ENCODE measurements around the gene PPARG. TPM values are rescaled to one million over a fixed set of nuclear protein-coding genes. Genes with fewer than 3 reads are reported as not detected.

The PPARG gene
- total RNA-seq, 1 donor from 2014 or later, result 14.7 TPM

DNA sequence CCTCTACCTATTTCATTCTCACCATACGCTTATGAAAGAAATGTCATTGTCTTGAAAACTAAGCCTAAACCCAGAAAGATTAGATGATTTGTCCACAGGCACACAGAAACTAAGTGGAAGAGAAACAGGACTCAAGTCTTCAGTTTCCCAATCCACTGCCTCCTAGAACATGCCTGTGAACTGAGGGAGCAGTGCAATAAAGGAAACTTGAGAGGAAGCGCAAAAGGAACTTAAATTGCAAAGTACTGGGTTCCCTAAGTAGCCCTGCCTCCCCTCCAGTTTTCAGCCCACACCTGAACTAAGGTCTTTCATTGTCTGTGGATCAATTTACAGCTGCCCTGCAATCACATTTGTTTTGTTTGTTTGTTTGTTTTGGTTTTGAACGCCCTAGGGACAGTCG lies 138.7 kb downstream of the PPARG start:
- no peak for DNase-seq (ENCODE audit: low read depth)
- TF ChIP-seq, protein P1, sequence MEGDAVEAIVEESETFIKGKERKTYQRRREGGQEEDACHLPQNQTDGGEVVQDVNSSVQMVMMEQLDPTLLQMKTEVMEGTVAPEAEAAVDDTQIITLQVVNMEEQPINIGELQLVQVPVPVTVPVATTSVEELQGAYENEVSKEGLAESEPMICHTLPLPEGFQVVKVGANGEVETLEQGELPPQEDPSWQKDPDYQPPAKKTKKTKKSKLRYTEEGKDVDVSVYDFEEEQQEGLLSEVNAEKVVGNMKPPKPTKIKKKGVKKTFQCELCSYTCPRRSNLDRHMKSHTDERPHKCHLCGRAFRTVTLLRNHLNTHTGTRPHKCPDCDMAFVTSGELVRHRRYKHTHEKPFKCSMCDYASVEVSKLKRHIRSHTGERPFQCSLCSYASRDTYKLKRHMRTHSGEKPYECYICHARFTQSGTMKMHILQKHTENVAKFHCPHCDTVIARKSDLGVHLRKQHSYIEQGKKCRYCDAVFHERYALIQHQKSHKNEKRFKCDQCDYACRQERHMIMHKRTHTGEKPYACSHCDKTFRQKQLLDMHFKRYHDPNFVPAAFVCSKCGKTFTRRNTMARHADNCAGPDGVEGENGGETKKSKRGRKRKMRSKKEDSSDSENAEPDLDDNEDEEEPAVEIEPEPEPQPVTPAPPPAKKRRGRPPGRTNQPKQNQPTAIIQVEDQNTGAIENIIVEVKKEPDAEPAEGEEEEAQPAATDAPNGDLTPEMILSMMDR (conservative IDR thresholded peaks at IDR 0.05; ENCODE audit: low read depth, low read length), result no peak
- no peak overlapping the region for H3K4me3 ChIP-seq (ENCODE audit: low read depth, low read length)

DNA sequence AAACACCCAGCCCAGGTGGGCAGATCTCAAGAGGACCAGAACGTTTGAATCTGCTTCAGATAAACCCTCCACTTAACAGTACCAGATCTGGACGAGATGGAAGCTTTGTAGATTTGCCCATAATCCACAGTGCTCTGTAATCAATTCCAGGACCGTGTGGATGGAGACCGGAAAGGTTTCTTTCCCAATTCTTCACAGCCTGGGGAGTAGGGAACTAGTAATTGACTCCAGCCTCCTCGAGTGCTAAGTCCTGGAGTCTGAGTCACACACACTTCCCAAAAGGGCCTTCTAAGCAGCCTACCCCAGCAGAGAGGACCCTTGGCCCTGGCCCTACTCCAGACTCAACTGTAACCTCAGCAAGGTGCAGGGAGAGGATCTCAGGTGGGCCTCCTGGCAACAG lies 139.3 kb downstream of the PPARG start:
- H3K4me3 ChIP-seq (ENCODE audit: low read depth, low read length), result no peak overlapping the region
- DNase-seq (ENCODE audit: low read depth), result no peak
- TF ChIP-seq, protein P1 (conservative IDR thresholded peaks at IDR 0.05; ENCODE audit: low read depth, low read length), result no peak

DNA sequence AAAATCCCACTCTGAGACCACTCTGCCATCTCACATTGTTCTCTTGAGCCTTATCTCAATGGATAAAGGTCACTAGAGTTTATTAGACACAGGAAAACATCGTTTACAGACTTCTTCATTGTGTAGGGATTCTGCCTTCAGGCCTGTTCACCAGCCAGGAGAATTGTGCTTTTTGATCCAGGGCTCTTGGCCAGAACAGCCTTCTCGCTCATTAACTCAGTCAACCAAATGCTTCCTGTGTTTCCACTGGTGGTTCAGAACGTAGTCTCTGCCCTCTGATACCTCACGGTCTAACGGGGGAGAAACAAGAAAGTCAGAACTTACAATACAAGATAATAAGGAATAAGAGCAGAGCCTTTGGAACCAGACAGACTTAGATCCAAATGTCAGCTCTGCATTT lies 141.2 kb downstream of the PPARG start:
- H3K4me3 ChIP-seq (ENCODE audit: low read depth, low read length), result no peak overlapping the region
- TF ChIP-seq, protein P1 (conservative IDR thresholded peaks at IDR 0.05; ENCODE audit: low read depth, low read length), result no peak
- no peak for DNase-seq (ENCODE audit: low read depth)

DNA sequence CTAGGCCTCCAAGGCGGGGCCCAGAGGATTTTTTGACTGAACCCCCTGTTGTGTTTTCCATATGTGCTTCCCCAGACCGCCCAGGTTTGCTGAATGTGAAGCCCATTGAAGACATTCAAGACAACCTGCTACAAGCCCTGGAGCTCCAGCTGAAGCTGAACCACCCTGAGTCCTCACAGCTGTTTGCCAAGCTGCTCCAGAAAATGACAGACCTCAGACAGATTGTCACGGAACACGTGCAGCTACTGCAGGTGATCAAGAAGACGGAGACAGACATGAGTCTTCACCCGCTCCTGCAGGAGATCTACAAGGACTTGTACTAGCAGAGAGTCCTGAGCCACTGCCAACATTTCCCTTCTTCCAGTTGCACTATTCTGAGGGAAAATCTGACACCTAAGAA lies 145.0 kb downstream of the PPARG start:
- DNase-seq (ENCODE audit: low read depth), result no peak
- TF ChIP-seq, protein P1 (conservative IDR thresholded peaks at IDR 0.05; ENCODE audit: low read depth, low read length), result no peak
- no peak overlapping the region for H3K4me3 ChIP-seq (ENCODE audit: low read depth, low read length)

DNA sequence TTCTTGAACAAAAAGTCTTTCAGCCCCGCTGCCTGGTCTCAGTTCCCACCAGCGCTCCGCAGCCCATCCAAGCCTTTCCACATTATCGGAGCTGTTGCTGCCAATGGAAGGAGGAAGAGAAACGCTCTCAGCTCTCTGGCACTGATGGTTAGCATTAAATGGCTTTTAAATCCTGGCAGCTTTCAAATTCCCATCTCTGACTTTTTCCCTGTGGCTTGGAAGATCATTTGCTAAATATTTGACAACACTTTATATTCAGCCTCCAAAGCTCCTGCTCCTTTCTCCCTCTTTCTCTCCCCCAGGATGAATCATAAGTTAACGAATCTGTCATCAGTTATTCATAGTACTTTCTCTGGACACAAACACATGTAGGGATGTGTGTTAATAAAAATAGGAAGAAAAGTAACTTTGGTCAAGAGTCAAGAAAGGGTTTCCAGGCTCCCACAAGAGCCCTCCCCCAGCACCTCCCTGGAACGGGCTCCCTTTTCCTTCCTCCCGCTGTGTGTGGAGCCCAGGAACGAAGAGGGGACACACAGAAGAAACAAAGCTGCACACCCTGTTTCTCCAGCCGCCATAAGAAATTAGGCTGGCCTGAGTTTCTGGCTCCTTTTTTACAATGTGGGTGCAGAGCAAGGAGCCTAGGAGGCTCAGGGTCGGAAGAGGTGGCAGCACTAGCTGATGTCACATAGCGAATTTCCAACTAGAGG lies 147.8 kb downstream of the PPARG start:
- TF ChIP-seq, protein P1 (conservative IDR thresholded peaks at IDR 0.05; ENCODE audit: low read depth, low read length), result no peak
- no peak for DNase-seq (ENCODE audit: low read depth)
- H3K4me3 ChIP-seq (ENCODE audit: low read depth, low read length), result no peak overlapping the region

DNA sequence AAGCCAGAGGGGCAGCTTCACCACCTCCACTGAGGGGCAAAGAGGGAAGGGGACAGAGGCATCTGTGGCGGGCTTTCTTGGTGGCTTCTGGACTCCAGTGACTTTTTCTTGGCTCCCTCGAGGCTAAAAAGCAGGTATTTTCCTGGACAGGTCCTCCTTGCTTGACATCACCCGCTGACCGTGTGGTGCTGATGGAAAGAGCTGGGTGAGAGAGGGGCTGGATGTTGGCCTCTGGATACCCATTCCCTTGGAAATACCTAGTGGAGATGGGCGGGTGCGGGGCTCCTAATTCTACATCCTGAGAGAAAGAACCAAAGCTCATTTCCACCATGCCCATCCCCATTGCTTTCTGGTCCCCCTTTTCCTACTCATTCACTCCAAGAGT lies 148.3 kb downstream of the PPARG start:
- no peak overlapping the region for H3K4me3 ChIP-seq (ENCODE audit: low read depth, low read length)
- DNase-seq (ENCODE audit: low read depth), result no peak
- TF ChIP-seq, protein P1 (conservative IDR thresholded peaks at IDR 0.05; ENCODE audit: low read depth, low read length), result no peak

DNA sequence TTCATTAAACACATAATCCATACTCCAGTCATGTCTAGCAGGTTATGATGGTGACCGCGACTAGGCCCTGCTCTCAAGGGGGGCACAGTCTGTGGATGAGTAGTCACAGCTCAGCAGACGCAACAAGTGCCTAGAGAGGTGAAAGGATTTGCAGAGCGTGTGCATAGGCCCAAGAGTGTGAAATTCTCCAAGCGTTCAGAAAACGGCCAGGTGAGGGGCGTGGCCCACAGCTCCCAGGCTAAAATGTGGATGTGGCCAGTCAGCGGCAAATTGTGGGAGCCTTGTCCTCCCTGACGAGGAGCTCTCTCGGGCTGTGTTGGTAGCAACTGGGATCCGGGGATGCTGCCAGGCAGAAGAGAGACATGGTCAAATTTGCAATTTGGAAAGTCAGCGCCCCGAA lies 149.0 kb downstream of the PPARG start:
- no peak for DNase-seq (ENCODE audit: low read depth)
- TF ChIP-seq, protein P1 (conservative IDR thresholded peaks at IDR 0.05; ENCODE audit: low read depth, low read length), result no peak
- H3K4me3 ChIP-seq (ENCODE audit: low read depth, low read length), result no peak overlapping the region

All from epithelial cell of proximal tubule (primary cell).